Amniotic epithelial cell (primary cell): ENCODE data around the gene OTOS.

Experiments used
- DNase-seq: peaks from one replicate; pipeline ENCODE4 v3.0.0-alpha.2; 2010; ENCODE audit warnings: low read depth

OTOS gene

DNA sequence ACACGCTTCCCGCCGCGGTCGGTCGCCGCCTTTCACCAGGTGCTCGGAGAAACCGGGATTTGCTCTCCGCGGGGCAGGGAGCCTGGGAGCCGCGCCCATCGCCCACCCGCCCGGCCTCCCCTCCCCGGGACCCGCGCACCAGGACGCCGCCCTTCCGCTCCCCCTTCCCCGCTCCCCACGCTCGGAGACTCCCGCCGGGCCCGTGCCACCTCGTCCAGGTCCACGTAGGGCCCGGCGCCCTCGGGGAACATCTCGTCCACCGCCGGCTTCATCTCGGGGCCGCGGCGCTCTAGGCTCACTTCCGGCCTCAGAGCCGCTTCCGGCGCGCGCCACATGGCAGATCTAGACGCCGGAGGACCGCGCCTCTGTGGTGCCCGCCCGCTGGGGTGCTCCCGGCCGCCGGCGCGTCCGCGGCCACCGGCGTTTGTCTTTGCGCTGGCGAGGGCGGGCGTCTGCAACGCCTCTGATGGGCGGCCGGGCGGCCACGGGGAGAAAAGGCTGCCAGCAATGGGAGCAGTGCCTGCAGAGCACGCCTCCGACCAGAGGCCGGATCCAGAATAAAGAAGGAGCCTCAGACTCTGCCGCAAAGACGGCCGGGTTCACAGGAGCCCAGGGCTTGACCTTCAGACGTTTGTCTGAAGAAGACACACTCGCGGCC is 4.3 kb downstream of the OTOS start, which contains the start of gene COPS9:
COPS9 (minus strand) TSS at position 293 of the 658 bp plus-strand sequence; CDS start at position 272, 21 bp downstream.
- peak; percentile 84 for DNase-seq

DNA sequence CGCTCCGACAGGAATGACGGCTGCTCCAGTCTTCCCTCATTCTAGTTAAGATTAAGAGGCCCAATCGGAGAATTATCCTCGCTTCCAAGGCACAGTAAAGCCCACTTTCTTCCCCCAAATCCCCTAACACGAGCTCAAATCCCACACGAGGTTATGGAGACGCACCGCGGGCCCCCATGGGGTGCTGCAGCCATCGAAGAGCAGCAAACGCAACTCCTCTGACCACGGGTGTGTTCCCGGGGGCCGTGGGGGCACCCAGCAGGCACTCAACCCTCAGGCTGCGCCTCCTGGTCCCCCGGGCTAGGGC is 4.8 kb downstream of the OTOS start:
- no peak for DNase-seq

DNA sequence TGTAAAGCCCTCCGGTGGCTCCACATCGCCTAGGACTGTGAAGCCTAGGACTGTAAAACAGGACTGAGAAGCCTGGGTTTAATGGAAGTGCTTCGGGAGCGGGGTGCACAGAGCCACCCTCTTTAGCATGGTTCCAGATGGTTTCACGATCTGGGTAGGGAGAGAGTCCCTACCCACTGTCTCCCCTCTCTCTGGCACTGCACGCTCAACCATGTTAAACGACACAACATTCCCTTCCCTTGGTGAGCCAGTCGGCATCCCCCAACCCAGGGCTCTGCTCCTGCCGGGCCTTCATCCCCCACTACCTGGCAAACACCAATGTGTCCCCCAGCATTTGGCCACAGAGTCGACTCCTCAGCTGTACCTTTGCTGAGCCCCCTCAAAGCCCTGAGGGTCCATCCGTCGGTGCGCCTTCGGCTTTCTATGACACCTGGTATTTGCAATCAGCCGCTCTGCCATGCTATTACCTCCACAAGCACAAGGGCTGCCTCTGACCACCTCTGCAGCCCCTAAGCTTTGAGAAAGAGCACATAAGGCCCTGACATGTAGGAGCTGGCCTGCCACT is 5.4 kb downstream of the OTOS start:
- DNase-seq = no peak

DNA sequence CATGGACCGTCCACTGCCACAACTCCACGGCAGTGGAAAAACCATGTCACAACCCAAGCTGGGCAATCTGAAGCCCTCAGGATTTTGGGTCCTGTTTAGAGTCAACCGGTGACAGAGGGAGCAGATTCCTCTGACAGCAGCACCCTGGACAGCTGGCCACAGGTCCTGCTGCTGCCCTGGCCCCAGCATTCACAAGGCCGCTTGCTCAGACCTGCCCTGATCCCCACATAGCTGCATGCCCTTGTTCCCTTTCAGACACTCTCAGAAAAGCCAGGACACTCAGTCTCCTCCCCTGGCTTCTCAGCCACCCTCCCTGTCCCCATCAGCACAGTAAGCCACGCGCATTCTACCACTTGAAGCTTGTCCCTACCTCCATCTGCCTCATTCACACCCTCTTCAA is 6.0 kb downstream of the OTOS start:
- DNase-seq = no peak

DNA sequence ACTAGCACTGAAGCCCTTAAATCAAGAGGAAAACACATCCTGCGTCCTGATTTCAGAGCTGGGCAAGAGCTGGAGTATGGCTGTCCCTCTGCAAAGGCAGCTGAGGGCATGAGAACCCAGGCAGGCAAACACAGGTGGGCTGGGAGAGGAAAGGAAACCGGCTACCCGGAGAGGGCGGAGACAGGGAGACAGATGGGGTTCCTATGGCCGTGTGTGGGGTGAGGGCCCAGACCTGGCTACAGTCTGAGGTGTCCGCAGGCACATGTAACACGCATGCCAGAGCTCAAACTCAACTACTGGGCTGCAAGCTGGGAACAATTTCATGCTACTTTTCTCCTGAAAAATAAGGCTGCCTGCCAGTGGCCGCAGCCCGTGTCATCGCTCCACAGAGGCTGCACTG is 7.1 kb downstream of the OTOS start:
- no peak for DNase-seq

DNA sequence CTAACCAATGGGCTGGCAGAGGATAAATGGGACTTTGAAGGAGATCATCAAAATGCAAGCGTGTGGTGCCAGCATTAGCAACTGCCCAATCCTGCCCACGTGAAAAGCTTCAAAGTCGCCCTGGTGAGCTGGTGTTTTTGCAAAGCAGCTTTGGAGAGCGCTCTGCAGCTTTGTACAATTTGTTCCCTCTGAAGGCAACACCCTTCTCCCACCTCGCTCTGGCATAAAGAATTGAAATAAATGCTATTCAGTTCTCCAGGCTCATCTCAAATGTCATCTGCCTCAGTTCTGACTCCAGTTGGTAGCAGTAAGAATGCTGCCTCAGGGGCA is 7.8 kb downstream of the OTOS start:
- no peak for DNase-seq

DNA sequence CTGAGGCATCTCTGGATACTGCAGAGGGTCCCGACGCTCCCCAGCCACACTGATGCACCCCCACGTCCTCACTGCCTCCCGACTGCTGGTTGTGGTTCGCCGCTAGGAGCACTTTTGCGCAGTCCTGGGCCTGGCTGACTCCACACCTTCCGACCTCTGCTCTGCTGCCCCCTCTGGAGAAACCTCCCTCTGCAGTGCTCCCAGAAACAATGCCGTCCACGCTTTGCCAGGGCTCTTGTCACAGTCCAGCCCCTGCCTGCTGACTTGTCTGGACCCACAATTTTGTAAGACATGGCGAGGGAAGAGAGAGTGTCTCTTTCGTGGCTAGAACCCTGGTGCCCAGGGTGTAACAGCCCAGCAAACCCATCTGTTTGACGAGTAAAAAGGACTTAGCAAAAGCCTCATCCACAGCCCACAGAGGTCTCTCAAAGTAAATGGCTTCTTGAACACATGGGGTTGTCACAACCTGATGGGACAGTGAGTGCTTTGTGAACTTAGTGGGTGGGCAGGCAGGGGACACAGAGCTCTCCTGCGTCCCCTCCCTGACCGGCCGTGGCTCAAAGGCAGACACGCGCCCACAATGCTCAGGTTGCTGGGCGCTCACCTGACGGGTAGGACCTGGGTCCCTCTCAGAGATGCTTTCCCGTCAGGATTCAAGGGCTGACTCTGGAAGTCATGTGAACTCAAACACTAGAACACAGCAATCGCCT is 8.4 kb downstream of the OTOS start:
- no peak for DNase-seq

DNA sequence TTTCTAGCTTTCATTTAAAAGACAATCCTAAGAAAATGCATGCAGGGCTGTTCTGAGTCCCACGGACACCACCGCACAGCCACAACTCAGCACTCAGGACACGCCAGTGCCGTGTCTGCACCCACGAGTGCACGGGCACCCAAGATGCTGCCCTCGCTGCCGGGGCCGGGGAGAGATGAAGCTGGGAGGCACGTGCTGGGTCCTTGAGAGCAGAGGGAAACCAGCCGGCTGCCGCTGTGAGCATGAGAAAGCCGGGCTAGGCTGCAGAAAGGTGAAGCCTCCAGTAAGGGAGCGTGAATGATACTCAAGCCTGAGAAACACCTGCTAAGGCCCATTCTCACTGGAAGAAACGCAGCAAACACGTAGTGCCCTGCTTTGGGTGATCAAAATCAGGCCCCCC is 9.2 kb downstream of the OTOS start:
- DNase-seq = no peak

DNA sequence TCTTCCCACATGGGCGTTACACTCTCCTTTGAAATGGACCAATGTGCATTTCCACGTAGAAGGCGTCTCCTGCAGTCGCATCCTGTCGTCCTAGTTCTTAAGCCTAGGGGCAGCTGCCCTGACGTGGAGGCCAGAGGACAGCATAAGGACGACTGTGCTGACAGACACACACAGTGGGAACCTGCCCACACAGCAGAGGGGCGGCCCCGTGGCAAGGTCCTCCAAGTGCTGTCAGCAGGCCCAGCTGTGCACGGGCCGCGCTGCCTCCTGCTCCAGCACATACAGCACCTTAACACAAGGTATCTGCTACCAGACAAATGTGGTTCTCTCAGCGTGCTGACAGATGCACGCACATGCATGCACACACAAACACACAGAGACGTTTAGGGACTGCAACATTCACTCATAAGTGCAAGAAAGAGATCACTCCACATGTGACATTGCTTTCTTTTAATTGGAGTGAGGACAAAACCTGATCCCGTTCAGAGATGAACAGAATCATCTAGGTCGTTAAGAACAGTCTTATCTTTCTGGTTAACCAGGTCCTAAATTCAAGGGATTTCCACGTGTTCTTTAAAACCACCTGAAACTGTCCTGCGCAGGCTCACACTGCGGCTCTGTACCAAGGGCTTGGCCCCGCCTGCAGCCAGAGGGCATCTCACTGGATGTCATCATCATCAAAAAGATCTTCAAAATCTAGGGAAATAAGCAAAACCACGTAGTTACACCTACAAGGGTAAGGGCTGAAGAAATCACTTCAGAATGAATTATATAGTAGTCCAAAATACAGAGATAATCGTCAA is 9.9 kb downstream of the OTOS start:
- DNase-seq = no peak

DNA sequence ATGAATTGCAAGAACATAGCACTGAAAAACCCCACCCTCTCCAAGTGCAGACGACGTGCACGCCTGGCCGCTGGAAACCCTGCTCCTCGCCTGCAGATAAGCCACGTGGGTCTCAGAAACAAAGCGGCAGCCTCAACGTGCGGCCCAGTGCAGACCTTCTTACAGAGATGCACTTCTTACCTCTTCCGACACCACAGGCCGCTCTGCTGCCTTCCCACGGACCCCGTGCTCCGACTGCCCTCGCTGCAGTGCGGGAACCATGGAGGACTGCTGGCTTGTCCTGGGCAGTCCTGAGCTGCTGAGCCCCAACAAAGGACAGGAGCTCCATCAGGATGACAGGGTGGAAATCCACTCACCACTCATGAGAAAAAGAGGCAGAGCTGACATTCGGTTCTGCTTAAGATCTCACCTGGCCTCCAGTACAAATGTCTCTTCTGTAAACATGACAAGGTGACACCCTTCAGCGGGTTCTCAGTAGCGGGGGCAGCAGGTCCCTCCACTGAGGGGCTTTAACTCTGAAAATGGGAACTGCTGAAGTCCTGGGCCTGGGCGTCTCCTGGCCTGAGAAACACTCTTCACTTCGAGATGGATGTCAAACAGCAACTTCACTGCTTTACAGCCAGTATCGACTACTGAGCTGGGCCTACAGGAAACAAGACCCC is 10.6 kb downstream of the OTOS start:
- no peak for DNase-seq

DNA sequence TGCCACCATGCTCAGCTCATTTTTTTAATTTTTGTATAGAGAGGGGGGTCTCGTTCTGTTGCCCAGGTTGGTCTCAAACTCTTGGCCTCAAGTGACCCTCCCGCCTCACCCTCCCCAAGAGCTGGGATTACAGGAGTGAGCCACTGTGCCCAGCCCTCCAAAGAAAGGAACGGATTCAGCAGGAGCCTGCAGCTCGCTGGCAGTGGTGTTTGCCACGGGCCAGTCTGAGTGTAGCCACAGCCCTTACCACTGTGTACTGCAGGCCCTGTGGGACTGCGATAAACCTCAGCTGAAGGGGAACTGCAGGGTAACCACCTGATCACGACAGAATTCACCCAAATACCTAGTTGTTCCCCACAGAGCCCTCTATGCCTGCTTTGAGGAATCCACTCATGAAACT is 11.1 kb downstream of the OTOS start:
- no peak for DNase-seq

DNA sequence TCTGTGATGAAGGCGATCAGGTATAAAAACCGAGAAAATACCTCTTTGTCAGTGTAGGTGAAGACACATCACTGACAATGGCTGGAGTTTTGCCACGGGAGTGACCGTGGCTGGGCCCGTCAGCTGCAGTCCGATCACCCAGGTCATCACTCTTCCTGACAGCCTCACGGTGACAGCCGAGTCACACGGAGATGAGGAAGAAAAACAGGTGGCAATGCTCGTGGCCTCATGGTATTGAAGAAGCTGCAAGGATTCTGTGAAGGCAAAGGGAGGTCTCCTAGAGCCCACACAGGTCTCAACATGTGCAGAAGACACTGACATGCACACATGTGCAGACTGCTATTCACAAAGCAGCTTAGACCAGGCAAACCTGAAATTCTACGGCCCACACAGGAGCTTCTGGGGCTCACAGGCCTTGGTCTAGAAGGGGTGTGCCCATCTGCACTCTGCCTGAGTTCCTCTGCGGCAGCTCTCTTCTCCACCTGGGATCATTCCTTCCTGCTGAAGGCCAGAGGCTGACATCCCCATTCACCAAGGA is 11.8 kb downstream of the OTOS start:
- no peak for DNase-seq

DNA sequence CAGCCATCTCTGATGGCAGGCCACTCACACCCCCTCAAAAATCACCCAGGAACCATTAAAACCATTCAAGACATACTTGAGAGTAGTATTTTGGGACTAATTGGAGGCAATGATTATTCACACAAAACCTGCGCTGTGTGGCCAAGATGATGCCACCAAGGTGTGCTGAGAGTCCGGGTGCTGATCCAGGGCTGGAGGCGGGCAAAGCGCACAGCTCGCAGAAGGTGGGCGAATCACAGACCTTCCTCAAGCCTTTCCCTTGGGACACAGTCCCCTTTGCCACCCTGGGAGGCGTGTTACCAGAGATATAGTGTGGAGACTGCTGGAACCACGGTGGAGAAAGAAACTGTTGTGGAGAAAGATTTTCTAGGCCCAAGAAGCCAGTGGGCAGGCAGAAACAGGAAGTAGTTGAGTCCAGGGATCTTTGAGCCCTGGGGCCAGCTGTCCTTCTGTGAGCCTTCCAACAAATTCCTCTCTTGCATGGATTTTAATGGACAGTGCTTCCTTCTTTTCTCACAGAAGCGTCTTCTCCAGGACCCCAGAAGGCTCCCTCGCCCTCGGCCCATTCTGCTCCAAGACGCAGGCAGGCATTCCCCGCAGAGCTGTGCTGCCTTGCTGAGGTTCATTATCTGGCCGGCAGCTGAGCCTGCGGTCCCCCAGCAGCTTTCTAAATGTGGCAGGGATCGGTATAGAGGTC is 12.4 kb downstream of the OTOS start:
- no peak for DNase-seq

DNA sequence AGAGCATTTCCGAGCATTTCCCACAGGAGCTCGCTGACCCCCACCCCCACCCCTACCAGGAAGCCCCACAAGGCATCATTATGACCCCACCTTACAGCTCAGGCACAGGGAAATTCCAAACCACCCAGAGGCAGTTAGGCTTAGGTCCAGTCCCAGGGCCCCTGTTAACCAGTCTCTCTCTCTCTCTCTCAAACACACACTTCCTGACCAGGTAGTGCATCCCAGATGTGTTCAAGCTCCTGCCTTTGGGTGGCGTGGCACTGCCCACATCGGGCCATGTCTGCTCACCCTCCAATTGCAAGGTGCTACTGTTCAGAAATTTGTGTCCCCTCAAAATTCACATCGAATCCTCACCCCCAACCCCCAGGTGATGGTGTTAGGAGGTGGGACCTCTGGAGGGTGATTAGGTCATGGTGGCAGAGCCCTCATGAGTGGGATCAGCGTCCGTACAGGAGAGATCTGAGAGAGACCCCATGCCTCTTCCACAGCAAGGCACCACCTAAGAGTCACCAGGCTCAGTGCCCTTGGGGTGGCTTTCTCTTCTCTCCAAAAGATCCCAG is 13.2 kb downstream of the OTOS start:
- no peak for DNase-seq

DNA sequence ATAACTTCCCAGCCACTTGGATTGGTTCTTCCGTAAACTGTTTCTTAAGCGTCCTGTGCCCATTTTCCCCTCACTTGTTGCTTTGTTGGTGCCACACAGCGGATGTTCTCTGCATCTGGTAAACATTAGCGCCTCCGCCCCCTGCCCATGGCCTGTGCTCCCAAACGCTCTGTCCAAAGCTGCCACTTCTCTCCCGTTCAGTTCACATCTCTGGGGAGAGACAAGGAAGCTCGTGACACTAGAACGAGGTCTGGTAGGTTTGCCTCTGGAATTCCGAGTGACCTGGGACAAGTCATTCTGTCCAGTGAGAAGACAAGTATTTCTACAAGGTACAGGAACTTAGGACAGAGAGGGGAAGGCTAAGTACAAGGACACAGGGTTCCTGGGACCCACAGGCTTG is 13.7 kb downstream of the OTOS start:
- no peak for DNase-seq

DNA sequence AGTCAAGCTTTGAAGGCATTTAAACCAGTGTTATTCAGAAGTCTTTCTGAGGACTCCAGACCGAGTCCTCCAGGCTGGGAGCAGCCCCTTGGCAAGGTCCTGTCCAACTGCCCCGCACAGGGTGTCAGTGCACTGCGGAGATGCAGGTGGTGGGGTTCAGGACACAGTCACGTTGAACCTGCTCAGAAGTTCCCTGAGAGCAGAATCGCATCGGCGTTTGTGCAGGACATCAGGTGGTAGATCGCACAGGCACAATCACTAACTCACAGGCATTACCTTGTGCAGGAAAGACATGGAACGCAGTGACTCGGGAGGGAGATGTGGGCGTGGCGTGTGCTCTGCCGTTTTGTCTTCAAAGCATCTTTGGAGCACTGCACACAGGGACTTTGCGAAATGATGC is 14.7 kb downstream of the OTOS start:
- no peak for DNase-seq

DNA sequence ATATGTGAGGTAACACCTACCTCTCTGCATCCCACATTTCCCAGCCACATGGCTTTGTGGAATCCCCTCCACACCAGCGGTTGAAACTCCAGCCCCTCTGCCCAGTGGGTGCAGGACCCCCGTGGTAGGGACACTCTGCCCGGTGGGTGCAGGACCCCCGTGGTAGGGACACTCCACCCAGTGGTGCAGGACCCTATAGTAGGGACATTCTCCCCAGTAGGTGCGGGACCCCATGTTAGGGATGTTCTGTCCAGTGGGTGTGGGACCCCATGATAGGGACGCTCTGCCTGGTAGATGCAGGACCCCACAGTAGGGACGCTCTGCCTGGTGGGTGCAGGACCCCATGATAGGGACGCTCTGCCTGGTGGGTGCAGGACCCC is 15.8 kb downstream of the OTOS start:
- no peak for DNase-seq

DNA sequence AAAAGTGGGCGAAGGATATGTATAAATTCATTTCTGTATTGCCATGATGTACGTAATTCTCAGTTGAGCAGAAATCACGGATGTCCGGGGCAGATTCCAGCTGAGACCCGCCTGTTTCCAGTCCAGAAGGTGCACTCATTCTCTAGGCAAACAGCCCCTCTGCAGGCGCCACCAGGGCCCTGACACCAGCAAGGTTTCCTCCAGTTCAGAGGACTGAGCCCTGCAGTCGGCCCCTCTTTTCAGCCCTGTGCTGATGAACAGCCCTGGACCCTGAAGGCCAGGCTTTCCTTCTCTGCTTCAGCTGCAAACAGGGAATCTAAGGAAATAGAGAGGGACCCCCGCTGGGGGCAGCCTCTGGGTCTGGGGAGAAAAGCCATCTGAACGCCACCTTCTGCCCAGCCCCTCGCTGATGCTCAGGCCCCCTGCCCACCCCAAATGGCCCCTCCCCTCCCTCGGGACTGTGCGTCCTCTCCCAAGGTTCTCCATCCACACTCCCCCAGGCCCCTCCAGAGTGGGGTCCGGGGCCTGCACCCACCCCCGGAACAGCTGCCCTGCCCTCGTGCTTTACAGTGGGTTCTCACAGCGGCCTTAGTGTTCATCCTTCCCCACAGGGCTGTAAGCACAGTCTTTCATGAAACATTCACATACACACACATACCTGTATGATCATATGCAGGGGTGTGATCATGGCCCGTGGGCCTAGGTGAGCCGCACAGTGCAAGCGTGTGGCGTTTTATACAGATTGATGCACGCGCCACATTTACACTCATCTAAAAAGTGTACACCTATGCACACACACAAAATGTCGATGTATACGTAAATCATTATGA is 16.4 kb downstream of the OTOS start:
- DNase-seq = no peak

DNA sequence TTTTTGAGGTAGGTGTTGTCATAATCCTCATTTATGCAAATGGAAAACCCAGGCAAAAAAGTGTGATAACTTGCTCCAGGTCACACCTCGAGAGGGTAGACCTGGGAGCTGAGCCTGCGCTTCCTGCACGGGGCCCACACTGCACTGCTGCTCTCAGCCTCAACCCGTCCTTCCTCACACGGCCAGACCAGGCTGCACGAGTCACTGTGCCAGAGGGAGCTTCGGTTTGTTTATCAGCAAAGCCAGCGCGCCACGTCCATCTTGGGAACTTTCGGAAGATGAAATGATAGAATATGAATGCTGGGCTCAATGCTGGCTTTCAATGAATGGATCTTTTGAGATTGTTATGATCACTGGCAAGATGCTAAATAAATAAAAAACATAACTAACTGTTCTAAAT is 18.8 kb downstream of the OTOS start:
- DNase-seq = no peak

DNA sequence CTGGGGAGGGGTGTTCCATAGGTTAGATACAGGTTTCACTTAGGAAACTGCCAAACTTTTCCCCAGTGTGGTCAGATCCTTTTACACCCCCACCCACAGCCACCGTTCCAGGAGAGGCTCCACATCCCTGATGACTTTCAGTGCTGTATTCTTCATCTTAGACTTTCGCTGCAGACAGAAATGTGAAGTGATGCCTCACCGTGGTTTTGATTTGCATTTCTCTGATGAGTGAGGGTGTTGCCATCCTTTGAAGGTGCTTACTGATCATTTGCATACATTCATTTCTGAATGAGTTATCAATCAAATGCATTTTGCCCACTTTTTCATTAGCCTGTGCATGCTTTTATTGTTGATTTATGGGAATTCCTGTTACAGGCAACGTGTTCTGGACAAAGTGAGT is 19.3 kb downstream of the OTOS start:
- DNase-seq = no peak

DNA sequence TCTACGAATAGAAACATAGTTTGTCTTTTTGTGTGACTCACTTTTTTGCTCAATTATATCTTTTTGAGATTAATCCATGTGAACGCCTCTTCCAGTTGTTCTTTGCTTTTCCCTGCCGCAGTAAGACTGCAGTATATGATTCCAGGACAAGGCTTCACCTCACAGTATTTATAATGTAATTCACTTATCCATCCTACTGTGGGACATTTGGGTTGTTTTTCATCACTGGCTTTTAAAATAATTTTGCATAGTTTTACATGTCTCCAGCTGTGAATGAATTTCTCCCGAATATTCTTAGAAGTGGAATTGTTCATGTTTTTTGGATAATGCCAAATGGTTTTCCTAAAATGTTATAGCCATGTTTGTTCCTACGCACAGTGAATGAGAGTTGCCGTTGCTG is 26.2 kb downstream of the OTOS start:
- DNase-seq = no peak
